HUDEP-2 (cell line): ENCODE data around the gene TIPARP.
"Not testable (repeated sequence)": the region's sequence is repeated elsewhere in the genome, so short reads cannot be mapped to it uniquely, and the experiment has no call there.

Experiments
- DNase-seq, 76 experiments: peaks; one replicate each; lab custom pipeline; 2025; ENCODE audit not compliant: unreplicated experiment in 76 of 76; lab: John Stamatoyannopoulos, UW

Gene TIPARP

DNA sequence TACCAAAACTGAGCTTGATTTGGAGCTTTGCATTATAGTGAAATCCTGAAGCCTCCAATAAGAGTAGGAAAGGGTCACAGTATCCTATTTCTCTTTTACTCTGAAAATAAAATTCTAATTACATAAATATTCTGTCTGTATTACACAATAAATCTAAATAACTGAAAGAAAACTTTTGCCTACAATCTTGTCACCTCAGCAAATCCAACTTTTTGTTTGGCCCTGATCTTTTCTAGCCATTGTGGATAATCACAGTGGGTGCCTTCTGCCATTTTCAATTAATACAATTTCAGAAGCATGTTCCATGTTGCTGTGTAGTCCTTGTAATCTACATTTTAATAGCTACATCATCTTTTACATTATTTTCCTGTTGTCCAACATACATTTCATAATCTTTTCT lies 29.4 kb upstream of the TIPARP start:
- DNase-seq = no peak

DNA sequence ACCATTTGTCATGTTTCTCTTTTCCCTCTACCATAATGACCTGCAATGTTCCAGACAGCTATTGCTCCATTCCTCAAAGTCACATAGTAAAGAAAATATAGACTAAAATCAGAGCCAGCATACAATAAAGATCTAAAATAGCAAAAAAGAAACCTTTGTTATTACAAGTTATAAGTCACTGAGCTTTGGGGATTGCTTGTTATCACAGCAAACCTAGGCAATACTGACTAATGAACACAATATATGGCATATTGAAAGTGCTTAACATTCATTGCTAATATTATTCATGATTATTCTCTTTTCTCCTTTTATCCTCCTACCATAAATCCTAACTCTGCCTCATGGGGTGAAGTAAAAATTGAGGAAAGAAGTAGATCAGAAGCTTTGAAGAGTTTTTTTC lies 27.4 kb upstream of the TIPARP start:
- DNase-seq = no peak

DNA sequence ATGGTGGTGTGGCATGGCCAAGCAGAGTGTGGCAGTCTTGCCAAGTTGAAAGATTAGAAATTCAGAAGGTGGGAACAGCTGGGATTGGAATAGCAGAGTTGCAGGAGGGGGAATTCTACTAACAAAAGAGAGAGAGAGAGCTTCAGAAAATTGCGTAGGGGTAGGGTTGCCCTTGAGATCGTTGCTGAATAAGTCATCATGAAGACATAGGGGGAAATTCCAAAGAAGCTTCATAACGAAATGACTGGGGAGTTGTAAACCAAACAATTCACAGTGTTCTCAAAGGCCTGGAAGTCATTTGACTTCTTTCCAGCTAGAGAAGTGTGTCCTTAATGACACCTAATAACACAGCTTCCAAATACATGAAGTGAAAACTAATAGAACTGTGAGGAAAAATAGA lies 26.3 kb upstream of the TIPARP start:
- no peak for DNase-seq

- DNase-seq = no peak
Measured at GRCh38 chr3:156649681-156650080, 24.7 kb upstream of the TIPARP start.

DNA sequence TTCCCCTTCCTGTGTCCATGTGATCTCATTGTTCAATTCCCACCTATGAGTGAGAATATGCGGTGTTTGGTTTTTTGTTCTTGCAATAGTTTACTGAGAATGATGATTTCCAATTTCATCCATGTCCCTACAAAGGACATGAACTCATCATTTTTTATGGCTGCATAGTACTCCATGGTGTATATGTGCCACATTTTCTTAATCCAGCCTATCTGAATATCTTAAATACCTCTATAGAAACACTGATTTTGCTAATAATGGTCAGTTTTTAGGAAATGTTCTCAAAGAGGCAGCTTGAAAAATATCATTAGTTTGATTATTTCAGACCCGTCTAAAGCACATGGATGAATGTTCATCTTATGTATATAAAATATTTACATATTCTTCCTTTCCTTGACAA lies 21.7 kb upstream of the TIPARP start:
- DNase-seq = not testable (repeated sequence)

DNA sequence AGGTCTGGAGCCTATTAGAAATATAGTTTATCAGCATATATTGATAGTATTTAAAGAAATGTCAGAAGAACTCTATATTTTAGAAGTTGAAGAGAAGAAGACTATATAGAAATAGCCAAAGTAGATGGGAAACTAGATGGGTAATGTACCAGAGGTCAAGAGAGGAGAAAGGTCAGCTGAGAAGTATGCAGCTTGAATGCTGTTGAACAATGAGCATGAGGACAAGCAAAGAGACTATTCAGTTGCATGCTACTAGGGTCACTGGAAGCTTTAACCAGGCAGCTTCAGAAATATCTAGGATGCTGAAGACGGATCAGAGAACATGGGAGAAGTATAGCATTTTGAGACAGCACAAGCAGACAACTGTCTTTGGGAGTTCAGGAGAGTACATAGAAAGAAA lies 19.6 kb upstream of the TIPARP start:
- no peak for DNase-seq

- DNase-seq = no peak
Measured at GRCh38 chr3:156655819-156656550, 18.4 kb upstream of the TIPARP start.

GRCh38 chr3:156657440-156657839 lies 16.9 kb upstream of the TIPARP start:
- DNase-seq = no peak

DNA sequence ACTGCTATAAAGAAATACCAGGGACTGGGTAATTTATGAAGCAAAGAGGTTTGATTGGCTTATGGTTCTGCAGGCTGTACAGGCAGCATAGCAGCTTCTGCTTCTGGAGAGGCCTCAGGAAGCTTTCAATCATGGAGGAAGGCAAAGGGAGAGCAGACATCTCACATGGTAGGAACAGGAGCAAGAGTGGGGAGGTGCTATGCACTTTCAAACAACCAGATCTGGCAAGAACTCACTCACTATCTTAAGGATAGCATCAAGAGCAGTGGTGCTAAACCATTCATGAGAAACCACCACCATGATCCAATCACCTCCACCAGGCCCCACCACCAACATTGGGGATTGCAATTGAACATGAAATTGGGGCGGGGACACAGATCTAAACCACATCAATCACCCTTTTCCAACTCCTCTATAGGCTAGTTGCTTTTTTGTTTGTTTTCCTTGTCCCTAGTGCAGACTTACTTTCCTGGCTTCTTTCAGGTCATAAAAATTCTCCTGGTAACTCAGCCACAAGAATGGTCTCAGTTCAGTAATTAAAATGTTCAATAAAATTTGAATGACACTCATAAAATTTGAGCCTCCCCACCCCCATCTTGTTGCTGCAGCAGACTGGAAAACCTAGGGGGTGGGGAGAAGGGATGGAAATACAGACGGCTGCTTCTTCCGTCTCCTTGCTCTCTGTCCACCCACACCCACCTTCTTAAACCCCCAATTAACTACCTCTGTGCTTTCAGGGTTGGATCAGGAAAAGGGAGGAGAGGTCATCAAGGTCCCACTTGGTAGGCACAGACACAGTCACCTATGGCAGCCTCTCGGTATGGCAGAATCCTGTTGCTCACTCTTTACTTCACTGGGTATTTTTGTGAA lies 16.3 kb upstream of the TIPARP start:
- DNase-seq = no peak

- DNase-seq = no peak
Measured at GRCh38 chr3:156658732-156659090, 15.7 kb upstream of the TIPARP start.

GRCh38 chr3:156659260-156659659 lies 15.1 kb upstream of the TIPARP start:
- DNase-seq = no peak

DNA sequence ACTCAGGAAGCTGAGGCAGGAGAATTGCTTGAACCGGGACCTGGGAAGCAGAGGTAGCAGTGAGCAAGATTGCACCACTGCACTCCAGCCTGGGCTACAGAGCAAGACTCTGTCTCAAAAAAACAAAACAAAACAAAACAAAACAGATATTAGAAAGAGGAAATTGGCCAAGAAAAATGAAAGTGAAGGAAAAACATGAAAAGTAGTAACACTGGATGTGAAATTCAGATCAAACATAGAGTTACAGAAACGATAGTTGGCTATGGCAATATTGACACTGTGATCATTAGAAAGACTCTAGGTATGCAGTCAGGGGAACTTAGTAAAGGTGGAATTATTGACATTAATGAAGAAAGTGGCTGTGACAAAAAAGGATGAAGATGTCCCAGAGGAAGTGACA lies 13.2 kb upstream of the TIPARP start:
- DNase-seq = no peak

DNA sequence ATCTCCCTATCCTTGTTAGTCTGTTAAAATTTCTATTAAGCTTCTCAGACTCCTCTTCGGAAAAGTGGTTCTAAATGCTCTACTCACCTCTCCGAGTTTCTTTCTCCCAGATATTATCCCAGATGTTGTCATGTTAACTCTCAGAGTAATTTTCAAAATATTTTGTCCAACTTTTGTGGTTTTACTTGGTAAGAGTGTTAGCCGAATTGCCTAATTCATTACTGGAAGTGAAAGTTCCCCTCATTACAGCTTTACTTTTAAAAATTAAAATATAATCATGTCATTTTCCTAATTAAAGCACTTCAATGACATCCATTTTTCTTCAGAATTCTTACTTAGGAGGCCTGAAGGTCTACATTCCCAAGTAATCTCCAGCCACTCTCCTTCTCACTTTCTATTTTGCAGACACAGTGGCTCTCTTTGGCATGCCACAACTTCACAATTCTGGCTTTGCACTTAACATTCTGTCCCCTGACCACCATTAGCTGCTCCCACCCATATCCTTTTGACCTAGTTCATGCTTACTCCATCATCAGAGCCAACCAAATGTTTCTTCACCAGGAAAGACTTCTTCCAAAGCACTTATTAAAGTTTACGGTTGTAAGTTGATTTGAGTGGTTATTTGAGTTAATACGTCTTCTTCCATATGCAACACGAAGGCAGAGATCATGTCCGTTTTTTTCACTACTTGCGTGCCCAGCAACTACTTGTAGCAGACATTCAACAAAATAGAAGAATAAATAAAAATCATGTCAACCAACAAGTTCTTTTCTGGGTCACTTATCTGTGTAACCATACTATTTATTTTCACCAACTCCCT lies 10.2 kb upstream of the TIPARP start:
- no peak for DNase-seq

GRCh38 chr3:156664831-156665178 lies 9.6 kb upstream of the TIPARP start:
- DNase-seq = no peak

DNA sequence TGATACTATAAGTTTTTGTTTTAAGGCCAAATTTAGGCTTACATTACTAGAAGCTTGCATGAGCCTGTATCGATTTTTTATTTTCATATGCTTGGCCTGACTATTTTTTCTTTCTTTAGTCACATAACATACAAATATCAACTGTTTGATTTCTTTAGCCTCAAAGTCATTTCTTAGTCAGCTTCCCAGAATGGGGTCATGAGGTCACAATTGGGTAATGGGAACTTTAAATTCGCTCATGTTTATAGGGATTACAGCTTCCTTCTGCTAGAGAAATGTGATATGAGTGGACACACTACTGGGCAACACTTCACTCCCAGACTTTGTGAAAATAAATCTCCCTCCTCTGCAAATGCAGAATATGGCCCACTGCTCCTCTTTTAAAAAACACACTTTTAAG lies 9.1 kb upstream of the TIPARP start:
- DNase-seq = no peak

DNA sequence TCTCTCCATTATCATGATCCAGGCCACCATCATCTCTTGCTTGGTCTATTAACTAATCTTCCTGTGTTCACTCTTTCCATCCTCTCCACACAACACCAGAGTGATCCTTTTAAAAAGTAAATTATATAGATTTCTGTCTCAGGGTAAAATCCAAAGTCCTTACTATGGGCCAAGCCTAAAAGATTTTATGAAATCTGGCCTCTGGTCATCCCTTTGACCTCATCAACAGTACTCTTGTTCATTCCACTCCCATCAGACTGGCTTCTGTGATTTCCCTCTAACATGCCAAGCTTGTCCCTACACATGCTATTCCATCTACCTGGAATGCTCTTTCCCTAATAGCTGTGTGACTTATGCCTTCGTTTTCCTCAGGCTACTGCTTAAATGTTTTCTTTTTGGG lies 8.3 kb upstream of the TIPARP start:
- no peak for DNase-seq

- DNase-seq = no peak
Measured at GRCh38 chr3:156668073-156668763, 6.2 kb upstream of the TIPARP start.

- DNase-seq = no peak
Measured at GRCh38 chr3:156670077-156670476, 4.3 kb upstream of the TIPARP start.

- no peak for DNase-seq
Measured at GRCh38 chr3:156670652-156671051, 3.7 kb upstream of the TIPARP start.

DNA sequence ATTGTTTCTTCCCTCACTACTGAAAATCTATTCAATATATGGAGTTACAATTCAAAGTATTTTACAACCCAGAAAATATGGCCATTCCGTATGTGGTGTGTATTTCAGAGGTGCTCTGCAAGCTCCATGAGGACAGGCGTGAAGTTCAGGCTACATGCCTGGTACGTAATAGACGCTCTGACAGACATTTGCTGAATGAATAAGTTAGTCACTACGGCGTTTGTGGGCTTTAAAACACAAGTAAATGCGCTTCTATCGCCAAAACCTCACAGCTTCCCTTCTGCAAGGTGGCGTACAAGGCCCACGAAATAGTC lies 701 bp upstream of the TIPARP start:
- DNase-seq = no peak
